NCI-H526 treated with DMSO at 0.1 percent for 48 hours (cell line): ENCODE measurements around the gene VAPA.
"Not testable (repeated sequence)": the region's sequence is repeated elsewhere in the genome, so short reads cannot be mapped to it uniquely, and the experiment has no call there.

Experiments
- DNase-seq: peaks from one replicate; lab custom pipeline; 2025; lab: John Stamatoyannopoulos, UW

The VAPA gene

DNA sequence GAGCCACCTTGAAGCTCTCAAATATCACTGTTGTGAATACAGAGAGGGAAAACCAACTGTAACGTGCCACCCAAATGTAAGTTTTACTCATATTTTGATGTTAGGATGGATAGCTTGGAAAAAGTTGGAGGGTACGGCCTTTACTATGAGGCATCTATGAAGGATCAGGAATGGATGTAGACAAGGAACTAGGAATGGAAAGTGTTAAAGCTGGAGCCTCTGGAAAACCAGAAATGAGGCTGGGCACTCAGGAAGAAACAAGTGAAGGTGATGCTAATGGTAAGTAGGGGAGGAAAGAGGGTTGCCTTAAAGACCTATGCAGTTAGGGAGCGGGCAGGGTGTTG lies 27.8 kb upstream of the VAPA start:
- DNase-seq: no peak

GRCh38 chr18:9887992-9888391 lies 25.8 kb upstream of the VAPA start:
- no peak for DNase-seq

DNA sequence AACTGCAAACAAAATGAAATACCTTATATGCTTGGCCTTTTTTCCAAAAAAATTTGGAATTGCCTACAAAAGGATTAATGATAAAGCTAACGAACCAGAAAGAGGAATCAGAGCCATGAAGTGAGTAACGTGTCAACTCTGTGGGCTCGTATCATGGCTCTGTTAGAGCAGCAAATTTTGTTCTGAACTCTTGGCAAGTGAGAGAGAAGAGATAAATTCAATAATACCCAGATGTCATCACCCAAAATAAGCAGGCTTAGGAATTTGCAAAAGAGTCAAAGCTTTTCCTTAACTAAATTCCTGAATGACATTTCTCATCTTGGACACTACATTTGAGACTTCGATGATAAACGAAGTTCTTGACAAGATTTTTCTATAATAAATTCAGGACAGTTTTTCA lies 23.6 kb upstream of the VAPA start:
- no peak for DNase-seq

GRCh38 chr18:9890957-9891356 lies 22.9 kb upstream of the VAPA start:
- DNase-seq: no peak

GRCh38 chr18:9891515-9891914 lies 22.3 kb upstream of the VAPA start:
- DNase-seq: not testable (repeated sequence)

GRCh38 chr18:9894454-9895068 lies 19.3 kb upstream of the VAPA start:
- no peak for DNase-seq

DNA sequence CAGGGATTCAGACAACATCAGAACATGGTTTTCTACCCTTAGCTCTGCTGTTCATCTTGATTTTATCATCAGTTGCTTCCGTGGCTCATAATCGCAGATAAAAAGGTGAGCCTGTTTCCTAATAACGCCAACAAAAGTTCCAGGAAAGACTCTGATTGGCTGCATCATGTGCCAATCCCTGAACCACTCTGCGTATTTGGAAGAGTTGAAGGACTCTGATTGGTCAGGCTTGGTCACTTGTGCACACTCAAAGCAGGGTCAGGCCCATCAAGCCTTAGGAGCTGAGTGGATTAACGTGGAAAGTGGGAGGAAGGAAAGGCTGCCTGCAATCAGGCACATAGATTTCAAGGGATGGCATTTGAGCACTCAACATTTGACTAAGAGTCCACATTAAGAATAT lies 16.7 kb upstream of the VAPA start:
- DNase-seq: no peak

- not testable (repeated sequence) for DNase-seq
Observed at GRCh38 chr18:9897787-9898291, 16.0 kb upstream of the VAPA start.

DNA sequence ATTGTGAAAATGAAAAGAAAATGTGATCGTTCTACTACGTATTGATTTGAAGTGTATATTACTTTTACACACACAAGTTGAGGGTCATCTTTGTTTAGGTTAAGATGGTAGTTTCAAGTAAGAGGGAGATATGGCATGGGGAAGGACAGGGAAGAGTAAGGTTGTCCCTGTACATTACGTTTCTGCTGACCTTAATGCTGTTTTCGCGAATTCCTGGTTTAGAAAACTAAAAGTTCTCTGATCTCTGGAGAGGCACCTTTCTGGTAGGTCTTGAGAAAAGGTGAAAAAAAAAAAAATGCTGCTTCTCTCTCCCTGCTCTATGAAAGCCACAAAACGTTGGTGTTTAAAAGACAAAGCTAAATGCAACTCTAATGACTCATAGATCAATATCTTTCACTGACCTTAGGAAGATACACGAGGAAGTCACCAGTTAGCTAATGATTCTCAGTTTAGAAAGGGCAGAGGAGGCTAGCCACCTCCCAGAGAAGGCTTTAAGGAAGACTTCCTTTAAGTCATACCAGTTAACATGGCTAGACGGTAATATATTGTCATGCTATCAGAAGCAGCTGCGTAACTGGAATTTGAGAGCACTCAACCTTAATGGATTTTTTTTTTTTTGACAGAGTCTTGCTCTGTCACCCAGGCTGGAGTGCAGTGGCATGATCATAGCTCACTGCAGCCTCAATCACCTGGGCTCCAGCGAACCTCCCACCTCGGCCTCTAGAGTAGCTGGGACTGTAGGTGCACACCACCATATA lies 14.8 kb upstream of the VAPA start:
- no peak for DNase-seq

DNA sequence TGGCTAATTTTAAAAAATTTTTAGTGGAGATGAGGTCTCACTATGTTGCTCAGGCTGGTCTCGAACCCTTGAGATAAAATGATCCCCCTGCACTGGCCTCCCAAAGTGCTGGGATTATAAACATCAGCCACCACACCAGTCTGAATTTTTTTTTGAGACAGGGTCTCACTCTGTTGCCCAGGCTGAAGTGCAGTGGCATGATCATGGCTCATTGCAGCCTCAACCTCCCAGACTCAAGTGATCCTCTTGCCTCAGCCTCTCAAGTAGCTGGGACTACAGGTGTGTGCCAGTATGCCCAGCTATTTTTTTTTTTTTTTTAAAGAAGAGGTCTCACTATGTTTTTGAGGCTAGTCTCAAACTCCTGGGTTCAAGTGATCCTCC lies 14.3 kb upstream of the VAPA start:
- not testable (repeated sequence) for DNase-seq

GRCh38 chr18:9900699-9901098 lies 13.1 kb upstream of the VAPA start:
- no peak for DNase-seq

DNA sequence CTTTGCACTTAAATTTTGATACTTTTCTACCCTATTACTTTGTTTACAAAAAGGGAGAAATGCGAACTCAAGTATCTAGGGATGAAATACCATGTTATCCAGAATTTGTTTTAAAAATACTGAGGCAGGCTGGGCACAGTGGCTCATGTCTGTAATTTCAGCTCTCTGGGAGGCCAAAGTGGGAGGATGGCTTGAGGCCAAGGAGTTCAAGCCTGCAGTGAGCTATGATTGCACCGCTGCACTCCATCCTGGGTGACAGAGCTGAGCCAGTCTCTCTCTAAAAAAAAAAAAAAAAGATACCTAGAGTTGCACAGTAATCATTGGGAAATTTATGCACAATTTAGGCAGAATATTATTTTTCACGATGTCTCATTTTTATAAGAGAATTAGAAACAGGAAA lies 12.4 kb upstream of the VAPA start:
- no peak for DNase-seq

DNA sequence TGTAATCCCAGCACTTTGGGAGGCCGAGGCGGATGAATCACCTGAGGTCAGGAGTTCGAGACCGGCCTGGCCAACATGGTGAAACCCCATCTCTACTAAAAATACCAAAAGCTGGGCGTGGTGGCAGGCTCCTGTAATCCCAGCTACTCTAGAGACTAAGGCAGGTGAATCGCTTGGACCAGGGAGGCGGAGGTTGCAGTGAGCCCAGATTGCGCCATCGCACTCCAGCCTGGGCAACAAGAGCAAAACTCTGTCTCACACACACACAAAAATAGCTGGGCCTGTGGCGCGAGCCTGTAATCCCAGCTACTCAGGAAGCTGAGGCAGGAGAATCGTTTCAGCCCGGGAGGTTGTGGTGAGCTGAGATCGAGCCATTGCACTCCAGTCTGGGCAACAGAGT lies 11.6 kb upstream of the VAPA start:
- DNase-seq: not testable (repeated sequence)

DNA sequence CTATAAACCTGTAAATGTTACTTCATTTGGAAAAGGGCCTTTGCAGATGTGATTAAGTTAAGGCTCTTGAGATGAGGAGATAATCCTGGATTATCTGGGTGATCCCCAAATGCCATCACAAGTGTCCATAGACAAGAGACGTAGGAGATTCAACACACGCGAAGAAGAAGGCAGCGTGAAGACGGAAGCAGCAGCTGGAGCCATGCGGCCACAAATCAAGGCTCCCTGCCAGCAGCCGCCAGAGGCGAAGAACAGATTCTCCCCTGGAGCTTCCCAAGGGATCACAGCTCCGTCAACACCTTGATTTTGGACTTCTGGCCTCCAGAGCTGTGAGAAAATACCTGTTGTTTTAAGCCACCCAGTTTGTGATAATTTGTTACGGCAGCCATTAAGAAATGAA lies 11.0 kb upstream of the VAPA start:
- DNase-seq: no peak

DNA sequence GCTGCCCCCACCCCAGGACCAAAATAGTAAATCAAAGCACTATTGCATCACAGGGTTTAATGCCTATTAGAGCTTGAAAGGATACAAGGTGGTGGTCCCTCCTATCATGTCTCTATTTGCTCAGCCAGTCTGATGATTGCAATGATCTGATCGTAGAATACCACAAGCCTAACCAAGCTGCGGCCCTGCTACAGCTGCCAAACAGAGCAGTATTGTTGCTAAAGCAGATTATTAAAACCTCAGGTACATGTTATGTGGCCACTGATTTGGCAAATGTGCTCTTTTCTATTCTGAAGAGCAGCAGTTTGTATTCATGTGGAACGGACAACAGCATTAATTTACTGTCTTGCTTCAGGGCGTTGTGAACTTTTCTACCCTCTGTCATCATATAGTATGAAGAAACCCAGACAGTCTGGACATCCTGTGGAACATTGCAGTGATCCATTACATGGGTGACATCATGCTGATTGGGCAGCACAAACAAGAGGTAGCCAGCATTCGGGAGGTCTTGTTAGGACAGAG lies 8.4 kb upstream of the VAPA start:
- no peak for DNase-seq

- DNase-seq: no peak
Observed at GRCh38 chr18:9906481-9906880, 7.3 kb upstream of the VAPA start.

- no peak for DNase-seq
Observed at GRCh38 chr18:9907867-9908266, 5.9 kb upstream of the VAPA start.

GRCh38 chr18:9910071-9910470 lies 3.7 kb upstream of the VAPA start:
- no peak for DNase-seq

DNA sequence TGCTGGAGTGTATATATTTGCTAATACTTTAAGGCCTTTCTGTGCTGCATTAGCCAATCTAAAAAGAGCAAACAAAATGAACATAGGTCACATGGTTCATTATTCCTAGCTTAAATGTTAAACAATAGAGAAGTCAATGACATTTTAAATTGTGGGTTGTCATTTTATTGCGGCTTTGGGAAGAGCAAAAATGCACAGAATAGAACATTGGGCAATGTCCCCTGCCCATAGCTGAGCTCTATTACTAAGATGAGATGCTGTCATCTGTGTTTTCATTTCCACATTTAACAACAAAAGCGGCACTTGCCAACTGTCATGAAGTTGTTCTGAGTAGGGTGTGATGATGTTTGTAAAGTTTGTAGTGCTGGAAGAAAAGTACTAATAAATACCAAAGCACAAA lies 3.2 kb upstream of the VAPA start:
- DNase-seq: no peak

- no peak for DNase-seq
Observed at GRCh38 chr18:9911226-9911625, 2.6 kb upstream of the VAPA start.

GRCh38 chr18:9912285-9912684 lies 1.5 kb upstream of the VAPA start:
- DNase-seq: not testable (repeated sequence)

DNA sequence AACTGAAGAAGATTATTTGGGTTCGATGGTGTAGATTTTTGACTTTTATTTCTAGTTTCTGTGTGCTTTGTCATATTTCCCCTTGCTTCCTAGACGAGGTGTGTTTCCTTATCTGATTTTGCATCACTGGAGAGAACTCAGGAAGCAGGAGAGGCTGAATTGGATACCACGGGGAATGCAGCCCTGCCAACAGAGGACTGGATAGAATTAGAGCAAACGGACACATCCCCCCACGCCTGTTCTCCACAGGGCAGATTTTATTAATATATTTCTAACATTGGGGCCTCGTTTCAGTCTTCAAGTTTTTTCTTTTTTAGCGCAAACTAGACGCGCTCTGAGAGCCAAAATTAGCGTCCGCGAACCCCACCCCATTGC lies 678 bp upstream of the VAPA start:
- peak; percentile 48 for DNase-seq

GRCh38 chr18:9914334-9914583 lies 443 bp downstream of the VAPA start:
- DNase-seq: no peak
